ENCODE data around the gene KIRREL3. TPM values are rescaled to one million over a fixed set of nuclear protein-coding genes. Genes with fewer than 3 reads are reported as not detected.

Gene KIRREL3
- total and polyA plus RNA-seq, 3 experiments from 2014 or later, result not detected

DNA sequence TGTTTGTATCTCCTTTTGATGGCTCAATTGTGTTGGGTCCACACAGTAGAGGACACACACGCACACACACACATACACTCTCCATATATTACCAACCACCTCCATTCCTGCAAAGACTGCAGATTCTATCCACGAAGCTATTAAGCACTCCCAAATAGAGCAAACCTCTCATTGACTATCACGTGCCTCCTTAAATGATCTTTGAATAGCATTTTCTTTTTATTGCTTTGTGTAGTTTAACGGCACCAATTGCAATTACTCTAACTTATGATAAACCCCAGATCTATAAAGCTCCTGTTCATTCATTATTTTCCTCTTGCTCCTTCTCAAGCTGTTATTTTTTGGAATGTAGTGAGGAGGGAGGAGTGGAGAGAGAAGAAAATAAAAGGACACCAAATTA lies 440.3 kb downstream of the KIRREL3 start:
- no peak overlapping the region for H3K27ac Mint-ChIP-seq
- POLR2A ChIA-PET, result no interaction called here
- Histone ChIP-seq H3K4me3 (ENCODE audit: low read length) (no peak overlapping the region), H3K27me3 (ENCODE audit: insufficient read depth, low read length, poor library complexity, severe bottlenecking) (no peaks in the 10 kb centered on the region), H3K27ac (ENCODE audit: low read depth, low read length) (no peak overlapping the region), H3K36me3 (ENCODE audit: insufficient read depth, low read length) (no peaks in the 10 kb centered on the region), H3K4me1 (ENCODE audit: insufficient read depth, low read length) (no peaks in the 10 kb centered on the region), H3K9me3 (ENCODE audit: low read length) (no peaks in the 10 kb centered on the region)
- CTCF ChIA-PET, result no interaction called here
- H3K36me3 Mint-ChIP-seq, result no peaks in the 10 kb centered on the region
- no peak for DNase-seq
- peaks cover 0 to 8% (median 0%) of the 10 kb centered on the region in 5 donors for H3K9me3 Mint-ChIP-seq
- peaks cover 10 to 12% of the 10 kb centered on the region in 2 donors for H3K27me3 Mint-ChIP-seq
- H3K4me3 Mint-ChIP-seq, result no peak overlapping the region
- H3K4me1 Mint-ChIP-seq, result no peaks in the 10 kb centered on the region

DNA sequence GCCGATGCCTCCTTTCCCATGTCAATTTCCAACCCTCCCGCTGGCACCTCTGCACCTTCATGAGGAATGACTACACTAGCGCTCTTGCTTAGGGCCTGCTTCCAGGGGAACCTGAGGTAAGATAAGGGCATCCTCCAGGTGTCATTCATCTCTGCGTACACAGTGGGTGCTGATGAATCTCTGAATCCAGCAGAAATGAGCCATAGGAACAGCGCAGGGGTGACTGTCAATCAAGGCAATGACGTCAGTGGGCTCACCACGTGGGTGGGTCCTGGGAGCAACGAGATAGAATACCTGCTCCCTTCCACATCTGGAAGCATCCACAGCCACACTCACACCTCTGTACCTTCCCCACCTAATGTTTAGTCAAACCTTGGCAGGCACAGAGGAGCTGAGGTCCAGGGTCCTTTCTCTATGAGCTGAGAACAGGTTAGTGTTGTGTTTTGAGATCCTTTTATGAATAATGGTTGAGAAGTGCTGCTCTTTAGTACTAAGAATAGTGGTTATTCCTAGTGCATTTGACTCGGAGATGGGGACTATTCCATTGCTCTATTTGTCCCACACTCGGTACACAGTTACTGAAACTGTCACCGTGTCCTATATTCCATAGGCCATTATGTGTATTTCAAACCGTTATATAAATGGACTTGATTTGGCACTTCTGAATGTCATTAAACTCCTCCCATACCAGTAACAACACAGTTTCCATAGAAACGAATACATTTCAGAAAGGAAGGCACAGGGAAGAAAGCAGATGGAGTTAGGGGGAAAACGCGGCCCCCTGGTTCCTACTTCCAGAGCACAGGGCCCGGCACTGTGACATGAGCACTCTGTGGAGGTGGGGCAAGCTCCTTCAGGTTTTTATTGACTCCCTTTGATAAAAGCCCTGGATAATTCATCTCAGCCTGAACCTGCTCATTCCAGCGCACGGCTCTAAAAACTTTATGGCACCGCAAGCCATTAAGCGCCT lies 451.7 kb downstream of the KIRREL3 start:
- Histone ChIP-seq H3K27ac (ENCODE audit: low read depth, low read length) (no peak overlapping the region), H3K4me3 (ENCODE audit: low read length) (no peak overlapping the region), H3K9me3 (ENCODE audit: low read length) (no peaks in the 10 kb centered on the region), H3K36me3 (ENCODE audit: insufficient read depth, low read length) (no peaks in the 10 kb centered on the region), H3K4me1 (ENCODE audit: insufficient read depth, low read length) (no peaks in the 10 kb centered on the region), H3K27me3 (ENCODE audit: insufficient read depth, low read length, poor library complexity, severe bottlenecking) (no peaks in the 10 kb centered on the region)
- Mint-ChIP-seq H3K9me3 (peaks cover 0 to 2% (median 0%) of the 10 kb centered on the region in 5 donors), H3K4me1 (no peaks in the 10 kb centered on the region), H3K27ac (no peak overlapping the region), H3K4me3 (no peak overlapping the region), H3K27me3 (peaks cover 9 to 11% of the 10 kb centered on the region in 2 donors), H3K36me3 (no peaks in the 10 kb centered on the region)
- DNase-seq, result no peak
- CTCF ChIA-PET, result no interaction called here
- POLR2A ChIA-PET, result no interaction called here

DNA sequence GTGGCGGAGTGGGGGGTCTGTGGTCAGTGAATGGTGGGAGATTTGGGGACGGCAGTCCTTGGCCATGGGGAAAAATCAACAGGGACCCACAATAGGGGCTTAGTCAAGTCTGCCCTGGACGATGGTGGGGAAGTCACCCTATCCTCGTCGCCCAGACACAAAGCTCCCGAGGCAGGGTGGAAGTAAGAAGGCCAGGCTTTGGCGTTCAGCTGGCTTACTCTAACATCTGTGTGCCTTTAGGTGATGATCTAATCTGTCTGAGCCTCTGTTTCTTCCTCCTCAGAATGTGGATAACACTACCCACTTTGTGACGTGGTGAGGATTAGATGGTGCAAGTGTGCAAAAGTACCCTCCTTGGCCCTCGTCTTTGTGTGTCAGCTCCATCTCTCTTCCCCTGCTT lies 452.9 kb downstream of the KIRREL3 start:
- POLR2A ChIA-PET, result no interaction called here
- H3K4me1 Mint-ChIP-seq, result no peaks in the 10 kb centered on the region

DNA sequence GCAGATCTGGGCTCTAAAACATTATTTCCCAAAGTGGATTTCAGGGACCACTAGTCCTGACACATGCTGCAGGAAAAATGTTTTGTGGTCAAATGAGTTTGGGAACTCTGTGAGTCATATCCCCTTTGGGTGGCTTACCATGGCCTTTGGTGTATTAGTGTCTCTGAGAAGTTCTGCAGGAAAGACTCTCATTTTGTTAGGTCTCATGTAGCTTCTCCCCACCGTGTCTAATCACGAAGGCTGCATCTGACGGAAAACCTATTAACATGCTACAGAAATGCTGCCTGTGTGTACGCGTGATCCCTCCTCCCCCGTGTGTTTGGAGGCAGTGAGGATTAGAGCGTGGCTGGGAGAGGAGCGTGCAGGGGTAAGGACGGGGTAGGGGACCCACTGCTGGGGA lies 453.4 kb downstream of the KIRREL3 start:
- Mint-ChIP-seq H3K9me3 (peaks cover 0 to 2% (median 0%) of the 10 kb centered on the region in 5 donors), H3K4me1 (no peaks in the 10 kb centered on the region), H3K4me3 (no peak overlapping the region), H3K27ac (no peak overlapping the region), H3K36me3 (no peaks in the 10 kb centered on the region), H3K27me3 (peaks cover 10 to 18% of the 10 kb centered on the region in 2 donors)
- Histone ChIP-seq H3K9me3 (ENCODE audit: low read length) (no peaks in the 10 kb centered on the region), H3K27me3 (ENCODE audit: insufficient read depth, low read length, poor library complexity, severe bottlenecking) (no peaks in the 10 kb centered on the region), H3K4me1 (ENCODE audit: insufficient read depth, low read length) (no peaks in the 10 kb centered on the region), H3K36me3 (ENCODE audit: insufficient read depth, low read length) (no peaks in the 10 kb centered on the region), H3K4me3 (ENCODE audit: low read length) (no peak overlapping the region), H3K27ac (ENCODE audit: low read depth, low read length) (no peak overlapping the region)
- ChIA-PET CTCF (no interaction called here), POLR2A (no interaction called here)
- no peak for DNase-seq

More for the DNA sequence above, 452.9 kb downstream of the KIRREL3 start:
- H3K4me3 Mint-ChIP-seq, result no peak overlapping the region
- H3K4me1 ChIP-seq (ENCODE audit: insufficient read depth, low read length), result no peaks in the 10 kb centered on the region
- no peaks in the 10 kb centered on the region for H3K36me3 Mint-ChIP-seq
- H3K27ac ChIP-seq (ENCODE audit: low read depth, low read length), result no peak overlapping the region
- H3K27me3 ChIP-seq (ENCODE audit: insufficient read depth, low read length, poor library complexity, severe bottlenecking), result no peaks in the 10 kb centered on the region
- H3K36me3 ChIP-seq (ENCODE audit: insufficient read depth, low read length), result no peaks in the 10 kb centered on the region
- no peak for DNase-seq
- no peaks in the 10 kb centered on the region for H3K9me3 ChIP-seq (ENCODE audit: low read length)
- H3K4me3 ChIP-seq (ENCODE audit: low read length), result no peak overlapping the region
- H3K27ac Mint-ChIP-seq, result no peak overlapping the region
- H3K9me3 Mint-ChIP-seq, result peaks cover 0 to 2% (median 0%) of the 10 kb centered on the region in 5 donors
- CTCF ChIA-PET, result no interaction called here
- H3K27me3 Mint-ChIP-seq, result peaks cover 10 to 16% of the 10 kb centered on the region in 2 donors

DNA sequence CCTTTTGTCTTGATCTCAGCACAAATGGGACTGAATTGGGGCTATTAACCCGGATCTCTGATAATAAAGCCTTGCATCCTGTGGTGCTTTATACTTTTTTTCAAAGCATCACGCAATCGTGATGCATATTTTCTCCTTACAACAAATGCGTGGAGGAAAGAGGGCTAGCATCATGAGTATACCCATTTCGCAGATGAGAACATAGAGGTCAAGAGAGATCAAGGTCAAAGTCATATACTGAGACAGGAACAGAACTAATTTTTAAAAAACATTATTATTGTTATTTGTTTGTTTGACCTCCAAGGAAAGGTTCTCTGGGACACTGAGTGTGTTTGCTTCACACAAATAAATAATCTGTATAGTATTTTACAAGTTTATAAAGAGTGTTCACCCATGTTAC lies 453.9 kb downstream of the KIRREL3 start:
- H3K9me3 Mint-ChIP-seq, result peaks cover 0 to 2% (median 0%) of the 10 kb centered on the region in 5 donors
- peaks cover 10 to 21% of the 10 kb centered on the region in 2 donors for H3K27me3 Mint-ChIP-seq
- no peaks in the 10 kb centered on the region for H3K4me1 Mint-ChIP-seq
- Histone ChIP-seq H3K27me3 (ENCODE audit: insufficient read depth, low read length, poor library complexity, severe bottlenecking) (no peaks in the 10 kb centered on the region), H3K4me3 (ENCODE audit: low read length) (no peak overlapping the region), H3K27ac (ENCODE audit: low read depth, low read length) (no peak overlapping the region), H3K4me1 (ENCODE audit: insufficient read depth, low read length) (no peaks in the 10 kb centered on the region), H3K36me3 (ENCODE audit: insufficient read depth, low read length) (no peaks in the 10 kb centered on the region), H3K9me3 (ENCODE audit: low read length) (no peaks in the 10 kb centered on the region)
- no peak for DNase-seq
- no peak overlapping the region for H3K27ac Mint-ChIP-seq
- H3K36me3 Mint-ChIP-seq, result no peaks in the 10 kb centered on the region
- CTCF ChIA-PET, result no interaction called here
- no peak overlapping the region for H3K4me3 Mint-ChIP-seq
- POLR2A ChIA-PET, result no interaction called here

DNA sequence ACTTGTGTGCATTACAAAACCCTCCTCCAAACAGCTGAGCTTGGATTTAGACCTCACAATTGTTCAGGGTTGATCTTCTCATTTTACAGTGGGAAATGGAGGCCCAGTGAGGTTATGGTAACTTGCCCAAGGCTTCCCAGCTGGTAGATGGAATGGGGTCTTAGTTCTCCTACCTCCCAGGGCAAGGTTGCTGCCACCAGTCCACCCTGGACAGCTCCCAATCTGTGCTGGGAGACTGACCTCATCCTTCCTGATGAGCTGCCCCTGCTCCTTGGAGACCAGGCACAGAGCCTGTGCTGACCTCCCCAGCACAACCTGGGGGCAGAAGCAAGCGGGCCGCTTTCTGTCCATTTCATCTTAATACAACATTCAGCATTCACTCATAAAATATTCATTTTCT lies 454.4 kb downstream of the KIRREL3 start:
- ChIA-PET CTCF (no interaction called here), POLR2A (no interaction called here)
- Mint-ChIP-seq H3K4me1 (no peaks in the 10 kb centered on the region), H3K9me3 (peaks cover 0 to 2% (median 0%) of the 10 kb centered on the region in 5 donors), H3K27me3 (peaks cover 10 to 21% of the 10 kb centered on the region in 2 donors), H3K36me3 (no peaks in the 10 kb centered on the region), H3K4me3 (no peak overlapping the region), H3K27ac (no peak overlapping the region)
- no peak for DNase-seq
- no peak overlapping the region for H3K27ac ChIP-seq (ENCODE audit: low read depth, low read length)
- H3K4me3 ChIP-seq (ENCODE audit: low read length), result no peak overlapping the region
- no peaks in the 10 kb centered on the region for H3K27me3 ChIP-seq (ENCODE audit: insufficient read depth, low read length, poor library complexity, severe bottlenecking)
- H3K36me3 ChIP-seq (ENCODE audit: insufficient read depth, low read length), result no peaks in the 10 kb centered on the region
- no peaks in the 10 kb centered on the region for H3K9me3 ChIP-seq (ENCODE audit: low read length)
- no peaks in the 10 kb centered on the region for H3K4me1 ChIP-seq (ENCODE audit: insufficient read depth, low read length)

DNA sequence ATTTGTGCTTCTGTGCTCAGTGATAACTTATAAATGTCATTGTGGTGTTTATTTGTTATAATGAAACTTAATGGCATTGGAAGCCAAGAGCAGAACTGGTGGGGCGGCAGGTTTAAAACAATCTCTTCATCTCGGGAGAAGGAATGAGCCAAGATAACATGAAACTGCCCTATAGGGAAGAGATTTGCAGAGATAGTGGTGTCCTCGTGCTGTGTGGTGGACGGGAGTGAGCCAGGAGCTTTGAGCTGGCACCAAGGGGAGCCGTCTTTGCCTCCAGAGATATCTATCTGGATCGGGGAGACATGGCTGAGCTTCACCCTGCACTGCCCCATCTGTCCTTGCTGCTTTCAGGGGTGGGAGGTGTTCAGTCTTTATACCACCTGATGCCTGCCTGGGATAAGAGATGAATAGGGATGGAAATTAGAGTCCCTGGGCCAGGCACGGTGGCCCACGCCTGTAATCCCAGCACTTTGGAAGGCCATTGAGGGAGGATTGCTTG lies 455.5 kb downstream of the KIRREL3 start:
- no peaks in the 10 kb centered on the region for H3K9me3 ChIP-seq (ENCODE audit: low read length)
- Mint-ChIP-seq H3K27ac (no peak overlapping the region), H3K4me1 (no peaks in the 10 kb centered on the region), H3K27me3 (peaks cover 11 to 21% of the 10 kb centered on the region in 2 donors), H3K36me3 (no peaks in the 10 kb centered on the region), H3K9me3 (peaks cover 0 to 2% (median 0%) of the 10 kb centered on the region in 5 donors), H3K4me3 (no peak overlapping the region)
- no peak overlapping the region for H3K27ac ChIP-seq (ENCODE audit: low read depth, low read length)
- H3K4me3 ChIP-seq (ENCODE audit: low read length), result no peak overlapping the region
- no peaks in the 10 kb centered on the region for H3K4me1 ChIP-seq (ENCODE audit: insufficient read depth, low read length)
- no peaks in the 10 kb centered on the region for H3K36me3 ChIP-seq (ENCODE audit: insufficient read depth, low read length)
- ChIA-PET POLR2A (no interaction called here), CTCF (no interaction called here)
- H3K27me3 ChIP-seq (ENCODE audit: insufficient read depth, low read length, poor library complexity, severe bottlenecking), result no peaks in the 10 kb centered on the region
- DNase-seq, result no peak

DNA sequence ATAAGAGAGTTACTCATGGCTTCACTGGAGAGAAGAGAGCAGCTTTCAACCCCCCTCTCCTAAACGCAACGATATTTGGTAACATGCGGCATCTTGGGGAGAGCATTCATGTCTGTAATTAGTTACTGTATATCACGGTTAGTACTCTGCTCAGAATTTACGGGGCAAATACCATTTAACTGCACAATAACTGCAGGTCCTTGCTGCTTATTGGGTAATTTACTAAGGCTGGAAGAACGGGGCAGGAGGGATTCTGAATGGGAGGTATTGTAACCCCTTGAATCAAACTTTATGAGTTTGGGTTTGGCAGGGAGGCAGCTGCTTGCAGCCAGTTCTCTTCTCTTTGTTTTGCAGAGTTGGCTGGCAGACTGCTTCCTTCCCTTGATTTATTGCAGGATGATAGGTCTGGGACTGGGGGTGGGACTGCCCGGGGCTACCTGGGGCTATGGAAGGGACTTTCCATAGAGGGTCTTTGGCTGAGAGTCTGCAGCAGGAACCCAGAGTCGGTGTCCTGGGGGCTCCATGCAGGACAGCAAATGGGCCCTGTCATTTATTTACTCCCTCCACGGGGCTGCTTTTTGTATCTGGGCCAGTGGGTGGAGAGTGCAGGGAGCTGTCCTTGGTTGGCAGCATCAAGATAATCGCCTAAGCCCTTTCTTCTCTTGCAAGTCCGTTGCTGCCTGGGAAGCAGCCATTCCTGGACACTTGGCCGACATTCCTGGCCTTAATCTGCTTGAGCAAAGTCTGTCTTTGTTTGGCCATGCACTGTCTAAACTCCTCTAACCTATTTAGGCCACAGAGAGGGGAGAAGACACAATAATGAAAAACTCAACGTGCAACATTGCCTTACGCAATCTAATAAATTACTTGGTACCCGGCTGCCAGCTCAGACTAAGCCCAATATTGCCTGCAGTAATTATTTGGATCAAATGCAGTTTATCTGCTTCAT lies 456.2 kb downstream of the KIRREL3 start:
- no peak overlapping the region for H3K4me3 ChIP-seq (ENCODE audit: low read length)
- no peaks in the 10 kb centered on the region for H3K4me1 Mint-ChIP-seq
- no peaks in the 10 kb centered on the region for H3K27me3 ChIP-seq (ENCODE audit: insufficient read depth, low read length, poor library complexity, severe bottlenecking)
- no peak overlapping the region for H3K27ac Mint-ChIP-seq
- H3K9me3 ChIP-seq (ENCODE audit: low read length), result no peaks in the 10 kb centered on the region
- ChIA-PET CTCF (no interaction called here), POLR2A (no interaction called here)
- DNase-seq, result no peak
- no peaks in the 10 kb centered on the region for H3K4me1 ChIP-seq (ENCODE audit: insufficient read depth, low read length)
- H3K27ac ChIP-seq (ENCODE audit: low read depth, low read length), result no peak overlapping the region
- no peaks in the 10 kb centered on the region for H3K36me3 Mint-ChIP-seq
- H3K9me3 Mint-ChIP-seq, result peaks cover 0 to 2% (median 0%) of the 10 kb centered on the region in 5 donors
- no peaks in the 10 kb centered on the region for H3K36me3 ChIP-seq (ENCODE audit: insufficient read depth, low read length)
- no peak overlapping the region for H3K4me3 Mint-ChIP-seq
- peaks cover 15 to 21% of the 10 kb centered on the region in 2 donors for H3K27me3 Mint-ChIP-seq

Data from CD8-positive, alpha-beta memory T cell (primary cell).